A549 (cell line): ENCODE data around the gene KLF3. TPM values are rescaled to one million over a fixed set of nuclear protein-coding genes. Genes with fewer than 3 reads are reported as not detected.
A peak's percentile ranks its signal among the peaks of the same experiment; 100 is the strongest.

Experiments used
- ATAC-seq, 2 experiments: fragments of 200-7000 bp in 1 of 2; fragments of >200 bp in 1 of 2; cut with Nextera tagmentation in 1 of 2; cut with Tn5 transposase in 1 of 2; 3 replicates each; pipeline versions ENCODE4 v1.8.0 to v1.9.1; 2018 to 2020; ENCODE audit warnings: mild to moderate bottlenecking in 1 of 2, moderate library complexity in 1 of 2
- CTCF ChIA-PET: fragments of 300-600 bp; sonication (Branson Sonifier 250); formaldehyde crosslinking; extraction: SDS; loops from one replicate; lab custom pipeline; 2021; ENCODE audit warnings: antibody characterized with exemption, inconsistent platforms; lab: Yijun Ruan, JAX
- POLR2A ChIA-PET: fragments of 350-600 bp; formaldehyde crosslinking; extraction: SDS; loops from one replicate; lab custom pipeline; 2021; ENCODE audit warnings: antibody characterized with exemption, inconsistent platforms; lab: Yijun Ruan, JAX
- DNase-seq, 2 experiments: peaks; one replicate each; pipeline versions ENCODE4 v3.0.0 to v3.0.0-alpha.2; 2011 to 2016; ENCODE audit warnings: low read depth in 1 of 2, low spot score in 1 of 2
- FAIRE-seq: peaks from 2 replicates; lab custom pipeline; 2011; peaks lifted over from hg19 to GRCh38; lab: Jason Lieb, UNC
- H3K27ac ChIP-seq, 2 experiments: fragments of >200 bp; sonication (Bioruptor Twin); formaldehyde crosslinking; 3 replicates each; pipeline ENCODE4 v1.5.1; 2016 to 2017
- H3K4me1 ChIP-seq: fragments of >200 bp; sonication (Bioruptor Twin); formaldehyde crosslinking; 3 replicates; pipeline ENCODE4 v1.6.1; 2016
- H3K4me2 ChIP-seq: fragments of >200 bp; sonication (Bioruptor Twin); formaldehyde crosslinking; 3 replicates; pipeline ENCODE4 v1.6.1; 2016
- H3K4me3 ChIP-seq: fragments of >200 bp; sonication (Bioruptor Twin); formaldehyde crosslinking; 3 replicates; pipeline ENCODE4 v1.5.1; 2016
- H3K9me3 ChIP-seq: fragments of >200 bp; sonication (Bioruptor Twin); formaldehyde crosslinking; 3 replicates; pipeline ENCODE4 v1.6.1; 2016
- CBX8 ChIP-seq: fragments of 200-600 bp; sonication (generic); IDR thresholded peaks from 2 replicates; pipeline ENCODE4 v1.6.1; 2016
- ELK1 ChIP-seq: fragments of 150-350 bp; IDR thresholded peaks from 2 replicates; pipeline ENCODE4 v1.6.1; 2014; ENCODE audit warnings: low read depth, mild to moderate bottlenecking, low read length
- ESRRA ChIP-seq: fragments of 150-350 bp; IDR thresholded peaks from 2 replicates; pipeline ENCODE4 v1.6.1; 2014; ENCODE audit warnings: mild to moderate bottlenecking, low read length, borderline replicate concordance
- FOSB ChIP-seq: fragments of 250-450 bp; sonication (Bioruptor Pico); IDR thresholded peaks from 2 replicates; pipeline ENCODE4 v1.5.0; 2020; ENCODE audit warnings: mild to moderate bottlenecking, moderate library complexity
- FOSL2 ChIP-seq, 2 experiments: fragments of 450-650 bp in 1 of 2; fragments of >200 bp in 1 of 2; sonication (Bioruptor Twin) in 1 of 2; formaldehyde crosslinking; IDR thresholded peaks; 2 replicates each; pipeline versions ENCODE4 v1.5.0 to v1.6.1; 2016 to 2020; ENCODE audit warnings: mild to moderate bottlenecking in 1 of 2, moderate library complexity in 1 of 2
- HMGXB4 ChIP-seq: fragments of 250-450 bp; sonication (Bioruptor Pico); IDR thresholded peaks from 2 replicates; pipeline ENCODE4 v1.5.0; 2021; ENCODE audit warnings: mild to moderate bottlenecking, moderate library complexity, borderline replicate concordance
- HOXA7 ChIP-seq: fragments of 250-450 bp; sonication (Bioruptor Pico); IDR thresholded peaks from 2 replicates; pipeline ENCODE4 v1.5.0; 2020; ENCODE audit warnings: mild to moderate bottlenecking, moderate library complexity
- HOXB5 ChIP-seq: fragments of 250-450 bp; sonication (Bioruptor Pico); IDR thresholded peaks from 2 replicates; pipeline ENCODE4 v1.5.0; 2020; ENCODE audit warnings: mild to moderate bottlenecking, moderate library complexity
- JUNB ChIP-seq: fragments of >200 bp; sonication (Bioruptor Twin); formaldehyde crosslinking; IDR thresholded peaks from 2 replicates; pipeline ENCODE4 v1.6.1; 2016
- KDM5A ChIP-seq: fragments of 200-600 bp; sonication (generic); IDR thresholded peaks from 2 replicates; pipeline ENCODE4 v1.6.1; 2016; ENCODE audit warnings: antibody characterized with exemption, mild to moderate bottlenecking
- MYC ChIP-seq: IDR thresholded peaks from 2 replicates; pipeline ENCODE4 v1.6.1; 2012; ENCODE audit warnings: mild to moderate bottlenecking, inconsistent platforms, low read length, improper control_type of control experiment, borderline replicate concordance
- NFE2L2 ChIP-seq: fragments of 150-350 bp; conservative IDR thresholded peaks from 2 replicates; pipeline ENCODE4 v1.6.1; 2014; ENCODE audit warnings: low read length
- POLR2A ChIP-seq: IDR thresholded peaks from 2 replicates; pipeline ENCODE4 v1.6.1; 2012; ENCODE audit warnings: mild to moderate bottlenecking, low read length
- RCOR1 ChIP-seq: fragments of 150-350 bp; IDR thresholded peaks from 2 replicates; pipeline ENCODE4 v1.6.1; 2014; ENCODE audit warnings: antibody characterized with exemption, low read length, low read depth
- REST ChIP-seq: fragments of 200-600 bp; sonication (generic); IDR thresholded peaks from 2 replicates; pipeline ENCODE4 v1.6.1; 2016; ENCODE audit warnings: antibody characterized with exemption, mild to moderate bottlenecking, moderate library complexity
- TFCP2L1 ChIP-seq: fragments of 250-450 bp; sonication (Bioruptor Pico); IDR thresholded peaks from 2 replicates; pipeline ENCODE4 v1.5.0; 2021; ENCODE audit warnings: mild to moderate bottlenecking
- USF2 ChIP-seq: fragments of 450-650 bp; IDR thresholded peaks from 2 replicates; pipeline ENCODE4 v1.6.1; 2014; ENCODE audit warnings: antibody characterized with exemption
- WGBS: methylation state at CpG from one replicate; pipeline ENCODE4 v1.1.6; 2017; ENCODE audit errors: missing lambda C conversion rate; 5-methylcytosine and 5-hydroxymethylcytosine counted together
- polyA plus RNA-seq, 4 experiments: library from polyadenylated mRNA; depleted of rRNA in 3 of 4; stranded (reverse); fragments of >200 nt; fragmentation: RNase III in 1 of 4; extraction: RNeasy Plus Mini Kit Qiagen cat#74134 plus additional on column Dnase treatment in 1 of 4; gene quantifications; 2 replicates in 3 of 4; 3 replicates in 1 of 4; pipeline ENCODE4 v1.2.3, GENCODE V29; 2011 to 2017

Gene KLF3
- polyA plus RNA-seq, 2 of the 4 experiments (the other 2 are of a cell fraction): 11.2 to 29.6 TPM

- peak; percentile 21 to 39; a peak in 4 of 6 replicates for ATAC-seq
- peak in 1 of 2 experiments; percentile 36 for DNase-seq
- no peak for FAIRE-seq
- ChIA-PET POLR2A (no interaction called here), CTCF (interaction anchor here (1.1 to 4.9 kb wide), 4 partner anchors 10 to 494 kb away, joined by 3 to 24 read pairs (median 5); no protein-coding TSS in a partner anchor)
- no peaks in the 10 kb centered on the region for H3K9me3 ChIP-seq
- peak overlapping the region; percentile 87 for H3K4me2 ChIP-seq
- TF ChIP-seq ESRRA: no peak
- no peak for TF ChIP-seq CBX8
- TF ChIP-seq TFCP2L1 (CRISPR knock-in tag): no peak
- no peak for TF ChIP-seq NFE2L2
- no peak for TF ChIP-seq HOXB5 (CRISPR knock-in tag)
- no peak for TF ChIP-seq HOXA7 (CRISPR knock-in tag)
- TF ChIP-seq KDM5A: no peak
- no peak for TF ChIP-seq MYC
- no peak for TF ChIP-seq ELK1
- no peak for TF ChIP-seq RCOR1
- TF ChIP-seq POLR2A: no peak
- no peak for TF ChIP-seq HMGXB4 (CRISPR knock-in tag)
- no peak for TF ChIP-seq FOSB (CRISPR knock-in tag)
- no peak for TF ChIP-seq FOSL2 (IDR thresholded peaks at IDR 0.05)
- no peak for TF ChIP-seq FOSL2 (CRISPR knock-in tag; IDR thresholded peaks at IDR 0.05)
- no peak for TF ChIP-seq REST
- no peak for TF ChIP-seq USF2
- no peak for TF ChIP-seq JUNB
- WGBS: 36% methylated on average over 12 of the region's 13 CpGs
- peak overlapping the region; percentile 1; the same call in 1 of the 3 replicates for H3K4me3 ChIP-seq
- peak overlapping the region; percentile 77 to 91 for H3K27ac ChIP-seq
- H3K4me1 ChIP-seq: peaks cover 81% of the 10 kb centered on the region
These were observed 8.6 kb downstream of the KLF3 start for GRCh38 chr4:38672397-38673129.
